ENCODE data around the gene ASCL3.

DNA sequence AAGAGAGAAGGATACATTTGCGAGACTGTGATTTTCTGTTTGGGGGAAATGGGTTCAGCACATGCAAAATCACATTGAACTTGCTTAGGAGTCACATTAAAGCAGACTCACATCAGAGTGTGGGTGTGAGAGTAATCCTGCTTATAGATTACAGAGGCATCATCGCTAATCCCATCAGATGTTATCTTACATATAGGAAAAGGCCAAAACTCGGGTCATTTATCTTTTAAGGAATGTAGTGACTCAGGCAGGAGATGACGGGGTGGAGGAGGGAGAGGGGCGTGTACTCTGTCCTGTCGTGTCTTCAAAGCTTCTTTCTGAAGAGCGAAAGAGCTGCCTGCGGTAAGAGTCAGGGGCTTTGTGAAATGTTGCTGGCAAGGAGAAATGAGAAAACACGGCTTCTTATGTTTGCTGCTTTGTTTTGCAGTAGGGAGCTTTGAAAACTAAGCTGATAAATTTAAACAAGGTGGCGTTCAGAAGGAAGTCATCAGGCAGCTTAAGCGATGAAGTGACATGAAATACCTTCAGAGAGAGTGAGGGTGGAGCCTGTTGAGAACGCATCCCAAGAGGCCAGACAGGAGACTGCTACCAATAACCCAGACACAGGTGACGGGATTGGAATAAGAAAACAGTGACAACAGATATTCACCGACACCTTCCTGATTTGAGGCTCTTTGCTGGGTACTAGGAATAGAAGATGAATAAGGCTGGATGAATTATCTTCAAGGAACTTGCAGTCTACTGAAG is 7.9 kb downstream of the ASCL3 start:
- TF ChIP-seq, protein P1, sequence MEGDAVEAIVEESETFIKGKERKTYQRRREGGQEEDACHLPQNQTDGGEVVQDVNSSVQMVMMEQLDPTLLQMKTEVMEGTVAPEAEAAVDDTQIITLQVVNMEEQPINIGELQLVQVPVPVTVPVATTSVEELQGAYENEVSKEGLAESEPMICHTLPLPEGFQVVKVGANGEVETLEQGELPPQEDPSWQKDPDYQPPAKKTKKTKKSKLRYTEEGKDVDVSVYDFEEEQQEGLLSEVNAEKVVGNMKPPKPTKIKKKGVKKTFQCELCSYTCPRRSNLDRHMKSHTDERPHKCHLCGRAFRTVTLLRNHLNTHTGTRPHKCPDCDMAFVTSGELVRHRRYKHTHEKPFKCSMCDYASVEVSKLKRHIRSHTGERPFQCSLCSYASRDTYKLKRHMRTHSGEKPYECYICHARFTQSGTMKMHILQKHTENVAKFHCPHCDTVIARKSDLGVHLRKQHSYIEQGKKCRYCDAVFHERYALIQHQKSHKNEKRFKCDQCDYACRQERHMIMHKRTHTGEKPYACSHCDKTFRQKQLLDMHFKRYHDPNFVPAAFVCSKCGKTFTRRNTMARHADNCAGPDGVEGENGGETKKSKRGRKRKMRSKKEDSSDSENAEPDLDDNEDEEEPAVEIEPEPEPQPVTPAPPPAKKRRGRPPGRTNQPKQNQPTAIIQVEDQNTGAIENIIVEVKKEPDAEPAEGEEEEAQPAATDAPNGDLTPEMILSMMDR (IDR thresholded peaks at IDR 0.05), result no peak
- no peak for TF ChIP-seq POLR2A (IDR thresholded peaks at IDR 0.05)

Data from heart left ventricle (tissue), 13 donors.